Endothelial cell of umbilical vein (primary cell): ENCODE data around the gene NUDT22. TPM values are rescaled to one million over a fixed set of nuclear protein-coding genes. Genes with fewer than 3 reads are reported as not detected.

Experiments used
- BruUV-seq: library from RNA; stranded (reverse); fragments of 400-500 nt; replicated peaks from 2 replicates; lab custom pipeline; 2021; lab: Mats Ljungman, UMichigan
- CTCF ChIA-PET: fragments of 300-600, 350-600 bp; sonication (Branson Sonifier 250); formaldehyde crosslinking; loops from one replicate; lab custom pipeline; 2021; ENCODE audit warnings: antibody characterized with exemption, inconsistent platforms; lab: Charles Lee
- POLR2A ChIA-PET: fragments of 300-600, 350-600 bp; sonication (Branson Sonifier 250); formaldehyde crosslinking; loops from one replicate; lab custom pipeline; 2021; ENCODE audit warnings: antibody characterized with exemption, inconsistent platforms; lab: Charles Lee
- DNase-seq: peaks from one replicate; pipeline ENCODE4 v3.0.0-alpha.2; 2011; ENCODE audit warnings: low read depth, low spot score
- FAIRE-seq: peaks from 2 replicates; lab custom pipeline; 2011; peaks lifted over from hg19 to GRCh38; lab: Jason Lieb, UNC
- H2AFZ ChIP-seq: 2 replicates; pipeline ENCODE4 v1.6.0; 2012; ENCODE audit warnings: low read depth, low read length, control low read depth, inconsistent platforms
- H3K27ac ChIP-seq: 2 replicates; pipeline ENCODE4 v1.5.1; 2011; ENCODE audit warnings: low read depth, mild to moderate bottlenecking, control low read depth, low read length, moderate library complexity; ENCODE audit not compliant: insufficient read depth
- H3K27me3 ChIP-seq, 2 experiments: 2 replicates each; pipeline versions ENCODE4 v1.6.0 to v1.6.1; 2011; ENCODE audit warnings: low read length in 2 of 2, mixed read lengths in 1 of 2; ENCODE audit not compliant: control insufficient read depth in 2 of 2, insufficient read depth in 2 of 2
- H3K36me3 ChIP-seq, 2 experiments: 2 replicates in 1 of 2; 3 replicates in 1 of 2; pipeline ENCODE4 v1.5.1; 2011; ENCODE audit warnings: low read length in 2 of 2, mild to moderate bottlenecking in 1 of 2, moderate library complexity in 1 of 2; ENCODE audit not compliant: control insufficient read depth in 2 of 2, insufficient read depth in 2 of 2; ENCODE audit errors: extremely low read depth in 1 of 2
- H3K4me1 ChIP-seq: 3 replicates; pipeline ENCODE4 v1.5.1; 2011; ENCODE audit warnings: mild to moderate bottlenecking, low read length; ENCODE audit not compliant: control insufficient read depth, insufficient read depth; ENCODE audit errors: extremely low read depth
- H3K4me2 ChIP-seq: 2 replicates; pipeline ENCODE4 v1.6.1; 2011; ENCODE audit warnings: low read length, control low read depth, mixed read lengths; ENCODE audit not compliant: insufficient read depth
- H3K4me3 ChIP-seq, 3 experiments: fragments of 200-600 bp in 1 of 3; sonication (generic), shearing (Covaris generic) in 1 of 3; replicated peaks in 1 of 3; 2 replicates each; pipeline ENCODE4 v1.5.1; 2011 to 2016; ENCODE audit warnings: control low read depth in 3 of 3, low read length in 3 of 3, mild to moderate bottlenecking in 2 of 3, inconsistent platforms in 1 of 3, low read depth in 1 of 3, moderate library complexity in 1 of 3; ENCODE audit not compliant: insufficient read depth in 1 of 3
- H3K79me2 ChIP-seq: 2 replicates; pipeline ENCODE4 v1.6.0; 2012; ENCODE audit warnings: low read length, inconsistent platforms; ENCODE audit not compliant: control insufficient read depth, insufficient read depth
- H3K9ac ChIP-seq: replicated peaks from 2 replicates; pipeline ENCODE3; 2011; ENCODE audit warnings: low read length, control low read depth; ENCODE audit not compliant: insufficient read depth; ENCODE audit errors: extremely low read depth
- H3K9me1 ChIP-seq: replicated peaks from 3 replicates; pipeline ENCODE4 v1.6.0; 2011; ENCODE audit warnings: mild to moderate bottlenecking, low read length; ENCODE audit not compliant: control insufficient read depth, insufficient read depth; ENCODE audit errors: extremely low read depth
- H3K9me3 ChIP-seq: replicated peaks from 2 replicates; pipeline ENCODE4 v1.5.1; 2012; ENCODE audit warnings: low read length, inconsistent platforms; ENCODE audit not compliant: control insufficient read depth, insufficient read depth
- H4K20me1 ChIP-seq: replicated peaks from 2 replicates; pipeline ENCODE3; 2011; ENCODE audit warnings: mild to moderate bottlenecking, low read length; ENCODE audit not compliant: control insufficient read depth, insufficient read depth; ENCODE audit errors: extremely low read depth
- FOS ChIP-seq: IDR thresholded peaks from 2 replicates; pipeline ENCODE4 v1.6.1; 2011; ENCODE audit warnings: mild to moderate bottlenecking, low read length, moderate library complexity, borderline replicate concordance; ENCODE audit not compliant: insufficient read depth
- POLR2AphosphoS5 ChIP-seq: IDR thresholded peaks from 2 replicates; pipeline ENCODE4 v1.6.1; 2012; ENCODE audit warnings: low read depth, mild to moderate bottlenecking, control low read depth, low read length, moderate library complexity; ENCODE audit not compliant: insufficient read depth
- dilution Hi-C: fragments of 300-500 bp; cut with MboI; formaldehyde crosslinking; loops from one replicate; pipeline ENCODE4 v1.15.0; 2019; ENCODE audit warnings: low sequenced_read_pairs; ENCODE audit not compliant: extremely low pct_ligation_motif_present
- intact Hi-C: fragments of 100-400 bp; cut with micrococcal nuclease; formaldehyde crosslinking; loops from one replicate; pipeline ENCODE4 v1.10.0; 2022
- polyA plus RNA-seq, 4 experiments: library from polyadenylated mRNA; depleted of rRNA in 3 of 4; stranded (reverse) in 3 of 4; unstranded in 1 of 4; fragments of >200 nt; gene quantifications; 2 replicates each; pipeline versions ENCODE4 v1.2.1 to v1.2.3, GENCODE V29; 2011 to 2012; ENCODE audit warnings: missing spikeins in 1 of 4
- total RNA-seq: library from RNA; stranded (reverse); gene quantifications from 2 replicates; pipeline ENCODE4 v1.2.3, GENCODE V29; 2021
- TF ChIP-seq, protein P1 (sequence below), 2 donors: IDR thresholded peaks; 1 replicate in 1 of 2; 2 replicates in 1 of 2; pipeline ENCODE4 v1.5.1; 2011; ENCODE audit warnings: low read length in 2 of 2, mild to moderate bottlenecking in 2 of 2, moderate library complexity in 2 of 2, control low read depth in 1 of 2, inconsistent platforms in 1 of 2, low read depth in 1 of 2; ENCODE audit not compliant: insufficient read depth in 1 of 2; ENCODE audit errors: extremely low read depth in 1 of 2

Gene NUDT22
- total and polyA plus RNA-seq, 2 donors (not counting 3 experiments of a cell fraction or from before 2014, with no cell fraction given): 37.8 to 54.8 TPM

DNA sequence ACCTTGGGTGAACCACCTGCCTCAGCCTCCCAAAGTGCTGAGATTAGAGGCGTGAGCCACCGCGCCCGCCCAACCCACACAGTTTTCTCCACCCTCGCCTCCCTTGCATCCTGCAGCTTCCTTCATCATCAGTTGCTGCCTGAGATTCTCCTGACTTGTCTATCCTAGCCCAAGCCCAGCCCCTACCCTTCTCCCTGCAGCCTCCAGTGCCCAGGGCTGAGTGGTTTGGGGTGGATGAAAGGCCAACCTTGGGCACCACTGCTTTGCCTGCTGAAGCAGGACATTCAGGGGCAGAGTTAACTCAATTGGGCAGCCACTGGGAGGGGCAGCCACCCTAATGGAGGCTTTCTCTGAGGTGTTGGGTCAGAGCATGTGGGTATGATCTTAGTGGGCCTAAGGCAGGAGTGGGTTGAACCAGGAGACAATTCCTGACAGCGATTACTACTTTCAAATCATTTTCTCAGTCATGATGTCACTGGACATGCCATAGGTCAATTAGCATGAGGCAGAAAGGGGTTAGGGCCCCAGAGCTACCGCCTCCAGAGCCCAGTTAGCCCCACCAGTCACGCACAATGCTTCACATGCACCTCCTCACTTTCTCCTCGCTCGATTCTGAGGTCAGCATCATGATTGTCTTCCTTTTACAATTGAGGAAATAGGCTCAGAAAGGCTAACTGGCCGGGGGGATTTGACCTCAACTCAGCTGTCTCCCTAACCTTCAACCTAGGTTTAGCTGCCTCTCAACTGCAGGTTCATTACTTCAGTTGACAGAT, 13.8 kb downstream of the NUDT22 start:
- peak overlapping the region; percentile 88 for H3K27ac ChIP-seq
- dilution Hi-C loops: no loop called here
- ChIA-PET CTCF (interaction anchor here (1.6 to 1.7 kb wide), 2 partner anchors 13 to 35 kb away, joined by 5 to 6 read pairs; partner anchors contain the start of genes NUDT22 and TRPT1), POLR2A (no interaction called here)
- peaks cover 6 to 20% of the 10 kb centered on the region in 2 experiments for H3K36me3 ChIP-seq
- FAIRE-seq (no peak), DNase-seq (no peak)
- H3K9me1 ChIP-seq: no peaks in the 10 kb centered on the region
- H4K20me1 ChIP-seq: no peaks in the 10 kb centered on the region
- no TSS peak for BruUV-seq
- peaks cover 25% of the 10 kb centered on the region for H3K79me2 ChIP-seq
- H3K4me3 ChIP-seq: no peak overlapping the region
- intact Hi-C loops: loop anchor here (2.0 to 5.0 kb wide), 2 partner anchors 117 to 239 kb away; partner anchors contain the start of gene RPS6KA4
- H3K9ac ChIP-seq: peak overlapping the region; percentile 73
- TF ChIP-seq, protein P1, sequence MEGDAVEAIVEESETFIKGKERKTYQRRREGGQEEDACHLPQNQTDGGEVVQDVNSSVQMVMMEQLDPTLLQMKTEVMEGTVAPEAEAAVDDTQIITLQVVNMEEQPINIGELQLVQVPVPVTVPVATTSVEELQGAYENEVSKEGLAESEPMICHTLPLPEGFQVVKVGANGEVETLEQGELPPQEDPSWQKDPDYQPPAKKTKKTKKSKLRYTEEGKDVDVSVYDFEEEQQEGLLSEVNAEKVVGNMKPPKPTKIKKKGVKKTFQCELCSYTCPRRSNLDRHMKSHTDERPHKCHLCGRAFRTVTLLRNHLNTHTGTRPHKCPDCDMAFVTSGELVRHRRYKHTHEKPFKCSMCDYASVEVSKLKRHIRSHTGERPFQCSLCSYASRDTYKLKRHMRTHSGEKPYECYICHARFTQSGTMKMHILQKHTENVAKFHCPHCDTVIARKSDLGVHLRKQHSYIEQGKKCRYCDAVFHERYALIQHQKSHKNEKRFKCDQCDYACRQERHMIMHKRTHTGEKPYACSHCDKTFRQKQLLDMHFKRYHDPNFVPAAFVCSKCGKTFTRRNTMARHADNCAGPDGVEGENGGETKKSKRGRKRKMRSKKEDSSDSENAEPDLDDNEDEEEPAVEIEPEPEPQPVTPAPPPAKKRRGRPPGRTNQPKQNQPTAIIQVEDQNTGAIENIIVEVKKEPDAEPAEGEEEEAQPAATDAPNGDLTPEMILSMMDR (IDR thresholded peaks at IDR 0.05; ENCODE audit: extremely low read depth in 1 of 2, insufficient read depth in 1 of 2, low read depth in 1 of 2, low read length in 2 of 2): no peak
- TF ChIP-seq POLR2AphosphoS5 (no peak), FOS (no peak)
- H3K4me2 ChIP-seq: peak overlapping the region; percentile 51
- H3K27me3 ChIP-seq: no peaks in the 10 kb centered on the region
- H2AFZ ChIP-seq: no peak overlapping the region
- peaks cover 17% of the 10 kb centered on the region for H3K4me1 ChIP-seq
- no peaks in the 10 kb centered on the region for H3K9me3 ChIP-seq
